ENCODE data around the gene MAOA. TPM values are rescaled to one million over a fixed set of nuclear protein-coding genes. Genes with fewer than 3 reads are reported as not detected.

Gene MAOA
- total and polyA plus RNA-seq, 9 of the 15 experiments (the other 6 are each of a cell fraction or from before 2014, with no cell fraction given), result 0.68 to 2.7 (median 1.9) TPM

DNA sequence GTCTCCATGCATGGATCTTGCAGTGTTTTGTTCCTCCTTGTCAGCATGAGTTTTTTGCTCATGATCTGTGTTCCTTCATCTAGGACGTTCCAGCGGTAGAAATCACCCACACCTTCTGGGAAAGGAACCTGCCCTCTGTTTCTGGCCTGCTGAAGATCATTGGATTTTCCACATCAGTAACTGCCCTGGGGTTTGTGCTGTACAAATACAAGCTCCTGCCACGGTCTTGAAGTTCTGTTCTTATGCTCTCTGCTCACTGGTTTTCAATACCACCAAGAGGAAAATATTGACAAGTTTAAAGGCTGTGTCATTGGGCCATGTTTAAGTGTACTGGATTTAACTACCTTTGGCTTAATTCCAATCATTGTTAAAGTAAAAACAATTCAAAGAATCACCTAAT lies 88.2 kb downstream of the MAOA start:
- no peaks in the 10 kb centered on the region for H3K27me3 ChIP-seq (ENCODE audit: control insufficient read depth in 2 of 2, insufficient read depth in 2 of 2, low read length in 2 of 2)
- in situ Hi-C loops (cut with MboI), result loop anchor here (10.0 kb wide), 1 partner anchor 179 kb away; no protein-coding TSS in a partner anchor
- intact Hi-C loops (cut with micrococcal nuclease), result no loop called here
- ChIA-PET CTCF (ENCODE audit: low intra/inter-chr PET ratio) (no interaction called here), POLR2A (no interaction called here)
- 4% methylated on average over 3 of the region's 3 CpGs for WGBS (ENCODE audit: insufficient coverage, low coverage, missing lambda C conversion rate)
- TF ChIP-seq, protein P1, sequence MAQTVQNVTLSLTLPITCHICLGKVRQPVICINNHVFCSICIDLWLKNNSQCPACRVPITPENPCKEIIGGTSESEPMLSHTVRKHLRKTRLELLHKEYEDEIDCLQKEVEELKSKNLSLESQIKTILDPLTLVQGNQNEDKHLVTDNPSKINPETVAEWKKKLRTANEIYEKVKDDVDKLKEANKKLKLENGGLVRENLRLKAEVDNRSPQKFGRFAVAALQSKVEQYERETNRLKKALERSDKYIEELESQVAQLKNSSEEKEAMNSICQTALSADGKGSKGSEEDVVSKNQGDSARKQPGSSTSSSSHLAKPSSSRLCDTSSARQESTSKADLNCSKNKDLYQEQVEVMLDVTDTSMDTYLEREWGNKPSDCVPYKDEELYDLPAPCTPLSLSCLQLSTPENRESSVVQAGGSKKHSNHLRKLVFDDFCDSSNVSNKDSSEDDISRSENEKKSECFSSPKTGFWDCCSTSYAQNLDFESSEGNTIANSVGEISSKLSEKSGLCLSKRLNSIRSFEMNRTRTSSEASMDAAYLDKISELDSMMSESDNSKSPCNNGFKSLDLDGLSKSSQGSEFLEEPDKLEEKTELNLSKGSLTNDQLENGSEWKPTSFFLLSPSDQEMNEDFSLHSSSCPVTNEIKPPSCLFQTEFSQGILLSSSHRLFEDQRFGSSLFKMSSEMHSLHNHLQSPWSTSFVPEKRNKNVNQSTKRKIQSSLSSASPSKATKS (CRISPR knock-in tag; IDR thresholded peaks at IDR 0.05), result no peak
- DNase-seq (ENCODE audit: extremely low read depth in 1 of 4, low spot score in 3 of 4), result no peak
- H3K9me3 ChIP-seq (replicated peaks; ENCODE audit: control insufficient read depth, insufficient read depth, low read depth, low read length), result no peaks in the 10 kb centered on the region
- H3K4me2 ChIP-seq (ENCODE audit: insufficient read depth, low read length), result no peak overlapping the region
- no peaks in the 10 kb centered on the region for H3K4me1 ChIP-seq (replicated peaks in 1 of 2; ENCODE audit: control insufficient read depth in 2 of 2, insufficient read depth in 2 of 2, low read length in 2 of 2)
- H3K4me3 ChIP-seq, result no peak overlapping the region
- no peak overlapping the region for H2AFZ ChIP-seq (ENCODE audit: low read depth, low read length)
- H3K79me2 ChIP-seq (ENCODE audit: control insufficient read depth, insufficient read depth, low read length), result no peaks in the 10 kb centered on the region
- no peaks in the 10 kb centered on the region for H4K20me1 ChIP-seq (replicated peaks; ENCODE audit: control insufficient read depth, insufficient read depth, low read length)
- ATAC-seq, result no peak
- H3K9me1 ChIP-seq (ENCODE audit: control insufficient read depth, insufficient read depth, low read length), result no peaks in the 10 kb centered on the region
- no TSS peak for BruUV-seq (replicated peaks)
- H3K27ac ChIP-seq (ENCODE audit: extremely low read depth, low read depth, low read length), result no peak overlapping the region
- H3K9ac ChIP-seq (ENCODE audit: insufficient read depth in 1 of 2, low read depth in 2 of 2, low read length in 2 of 2), result no peak overlapping the region
- FAIRE-seq, result no peak
- H3K36me3 ChIP-seq (ENCODE audit: control insufficient read depth, insufficient read depth, low read length), result no peaks in the 10 kb centered on the region

- FAIRE-seq (no peak), ATAC-seq (no peak), DNase-seq (ENCODE audit: extremely low read depth in 1 of 4, low spot score in 3 of 4) (no peak)
- POLR2A ChIA-PET, result no interaction called here
- Histone ChIP-seq H4K20me1 (replicated peaks; ENCODE audit: control insufficient read depth, insufficient read depth, low read length) (no peaks in the 10 kb centered on the region), H3K4me2 (ENCODE audit: insufficient read depth, low read length) (no peak overlapping the region), H3K4me3 (no peak overlapping the region), H3K9me1 (ENCODE audit: control insufficient read depth, insufficient read depth, low read length) (no peaks in the 10 kb centered on the region), H2AFZ (ENCODE audit: low read depth, low read length) (no peak overlapping the region), H3K27me3 (ENCODE audit: control insufficient read depth in 2 of 2, insufficient read depth in 2 of 2, low read length in 2 of 2) (no peaks in the 10 kb centered on the region), H3K36me3 (ENCODE audit: control insufficient read depth, insufficient read depth, low read length) (no peaks in the 10 kb centered on the region), H3K9me3 (replicated peaks; ENCODE audit: control insufficient read depth, insufficient read depth, low read depth, low read length) (no peaks in the 10 kb centered on the region), H3K4me1 (replicated peaks in 1 of 2; ENCODE audit: control insufficient read depth in 2 of 2, insufficient read depth in 2 of 2, low read length in 2 of 2) (no peaks in the 10 kb centered on the region), H3K27ac (ENCODE audit: extremely low read depth, low read depth, low read length) (no peak overlapping the region), H3K79me2 (ENCODE audit: control insufficient read depth, insufficient read depth, low read length) (no peaks in the 10 kb centered on the region), H3K9ac (ENCODE audit: insufficient read depth in 1 of 2, low read depth in 2 of 2, low read length in 2 of 2) (no peak overlapping the region)
- CTCF ChIA-PET (ENCODE audit: low intra/inter-chr PET ratio), result no interaction called here
- 4% methylated on average over 6 of the region's 6 CpGs for WGBS (ENCODE audit: insufficient coverage, low coverage, missing lambda C conversion rate)
- no TSS peak for BruUV-seq (replicated peaks)
- intact Hi-C loops (cut with micrococcal nuclease) (no loop called here), in situ Hi-C loops (cut with MboI) (loop anchor here (10.0 kb wide), 1 partner anchor 181 kb away; no protein-coding TSS in a partner anchor)
- TF ChIP-seq ZBTB2 (IDR thresholded peaks at IDR 0.05), result no peak
- TF ChIP-seq STAT5A (IDR thresholded peaks at IDR 0.05; ENCODE audit: borderline replicate concordance, low read length), result no peak
- TF ChIP-seq FOXA3 (CRISPR knock-in tag; conservative IDR thresholded peaks at IDR 0.05 in 1 of 2, IDR thresholded peaks at IDR 0.05 in 1 of 2), result no peak
- TF ChIP-seq KAT2B (IDR thresholded peaks at IDR 0.05; ENCODE audit: low read depth, low read length), result no peak
Observed at GRCh38 chrX:43745938-43746721, 90.0 kb downstream of the MAOA start.
